DMS53 (cell line): ENCODE measurements around the gene TPSD1.

ENCODE experiments used
- DNase-seq: peaks from one replicate; lab custom pipeline; 2025; lab: John Stamatoyannopoulos, UW

Gene TPSD1

DNA sequence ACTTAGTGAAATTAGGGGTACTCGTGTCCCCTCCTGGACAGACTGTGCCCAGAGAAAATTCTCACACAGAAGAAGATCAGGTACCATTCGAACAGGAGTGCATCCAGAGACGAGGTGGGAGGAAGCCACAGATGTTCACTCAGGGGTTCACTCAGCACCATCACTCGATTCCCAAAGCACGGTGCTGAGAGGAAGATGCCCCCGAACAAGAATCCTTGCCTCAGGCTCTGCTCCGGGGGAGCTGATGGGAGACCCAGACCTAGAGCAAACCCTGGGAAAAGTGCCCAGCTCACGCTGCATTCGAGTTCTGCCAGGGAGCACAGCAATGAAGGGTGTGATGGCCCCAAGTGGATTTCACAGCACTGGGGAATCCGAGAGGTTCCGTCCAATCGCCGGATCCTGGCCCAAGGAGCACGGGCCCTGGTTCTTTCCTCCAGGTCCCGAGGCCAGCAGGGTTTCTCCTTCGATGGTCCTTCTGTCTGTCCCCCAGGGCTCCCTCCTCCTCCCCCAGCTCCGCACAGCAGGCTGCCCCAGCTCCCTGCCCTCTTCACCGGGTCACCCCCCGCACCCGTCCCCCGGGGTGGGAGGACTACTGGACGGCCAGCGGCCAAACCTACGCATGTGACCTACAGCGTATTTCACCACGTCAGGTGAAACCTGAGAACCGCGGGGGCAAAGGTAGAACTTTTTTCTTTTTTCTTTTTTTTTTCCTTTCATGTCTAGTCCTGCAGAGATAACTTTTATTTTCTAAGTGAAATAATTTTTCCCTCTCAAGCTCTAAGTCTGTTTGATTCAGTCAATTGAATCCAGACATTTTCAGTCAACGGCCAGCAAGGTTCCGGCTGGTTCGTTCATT, 43.4 kb downstream of the TPSD1 start:
- DNase-seq = no peak

DNA sequence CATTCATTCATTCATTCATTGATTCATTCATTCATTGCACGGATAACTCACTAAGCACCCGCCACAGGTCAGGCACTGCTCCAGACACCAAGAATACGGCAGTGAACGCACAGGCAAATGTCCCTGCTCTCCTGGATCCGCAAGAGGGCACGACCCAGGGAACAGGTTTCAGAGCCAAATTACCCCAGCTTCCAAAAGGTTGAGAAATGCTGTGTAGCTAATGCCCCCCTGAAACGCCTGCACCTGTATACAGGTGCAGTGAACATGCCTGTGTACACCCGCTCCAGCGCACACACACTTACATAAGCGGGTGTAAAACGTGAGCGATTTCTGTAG, 44.0 kb downstream of the TPSD1 start:
- no peak for DNase-seq

DNA sequence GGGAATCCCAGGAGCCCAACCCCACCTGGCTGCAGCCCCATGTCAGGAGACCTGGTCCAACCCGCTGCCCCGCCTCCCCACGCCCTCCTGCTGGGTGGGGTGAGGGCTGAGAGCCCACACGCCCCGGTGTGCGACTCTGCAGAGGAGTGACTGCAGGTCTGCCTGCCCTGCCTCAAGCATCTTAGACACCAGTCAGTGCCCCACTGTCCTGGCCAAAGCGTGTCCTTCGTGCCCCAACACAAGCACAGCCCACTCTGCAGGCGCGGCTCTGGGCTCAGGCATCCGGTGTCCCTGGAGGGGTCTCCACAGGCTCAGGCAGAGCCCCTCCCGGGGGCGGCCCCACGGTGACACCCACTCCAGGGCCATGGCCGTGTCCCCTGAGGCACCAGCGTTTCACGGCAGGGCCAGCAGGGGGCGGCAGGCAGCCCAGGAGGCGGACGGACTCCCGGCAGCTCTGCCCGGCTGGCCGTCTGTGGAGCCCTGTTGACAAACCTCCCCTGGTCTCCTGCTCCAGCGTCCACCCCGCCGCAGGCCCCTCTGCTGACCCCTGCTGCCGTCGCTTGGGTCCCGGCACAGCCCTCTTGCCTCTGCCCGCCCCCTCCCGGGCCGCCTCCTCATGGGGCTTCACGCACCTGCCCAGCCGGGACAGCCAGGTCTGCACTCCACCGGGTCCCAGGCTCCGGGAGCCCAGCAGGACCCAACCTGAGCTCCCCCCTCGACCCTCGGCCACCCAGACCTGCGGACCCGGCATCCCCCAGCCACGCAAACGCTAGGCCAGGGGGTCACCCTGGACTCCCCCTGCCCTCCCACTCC, 45.0 kb downstream of the TPSD1 start:
- peak; percentile 80 for DNase-seq

DNA sequence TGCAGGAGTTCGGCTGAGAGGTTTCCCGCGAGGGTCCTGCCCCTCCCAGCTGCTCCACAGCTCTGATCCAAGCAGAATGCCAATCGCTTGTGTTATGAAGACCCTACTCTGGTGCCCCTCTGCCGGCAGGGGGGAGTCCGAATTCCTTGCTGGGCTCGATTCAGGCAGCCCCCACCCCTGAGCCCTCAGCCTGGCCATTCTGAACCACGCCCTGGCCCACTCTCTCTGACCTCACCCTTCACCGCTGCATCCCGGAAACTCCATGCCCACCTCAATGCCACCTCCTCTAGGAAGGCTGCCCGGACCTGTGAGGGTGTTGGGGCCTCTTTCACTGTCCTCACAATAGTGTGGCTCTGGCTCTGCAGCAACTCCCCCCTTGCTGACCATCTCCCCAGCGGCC, 45.7 kb downstream of the TPSD1 start:
- DNase-seq = no peak

DNA sequence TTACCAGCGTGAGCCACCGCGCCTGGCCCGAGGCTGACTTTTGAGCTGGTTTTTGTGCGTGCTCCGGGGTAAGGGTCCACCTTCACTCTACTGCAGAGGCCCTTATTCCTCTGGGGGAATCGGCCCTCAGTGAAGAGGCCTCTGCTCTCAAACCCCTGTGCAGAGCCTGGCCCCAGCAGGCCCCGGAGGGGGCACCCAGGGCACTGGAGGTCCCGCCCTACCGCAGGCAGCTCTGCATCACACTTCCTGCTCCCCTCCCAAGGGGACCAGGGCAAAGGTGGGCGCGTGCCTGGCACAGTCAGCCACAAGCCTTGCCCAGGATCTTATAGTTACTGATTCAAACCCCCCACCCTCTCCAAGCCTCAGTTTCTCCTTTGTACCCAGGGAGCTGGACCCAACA, 50.0 kb downstream of the TPSD1 start:
- no peak for DNase-seq

DNA sequence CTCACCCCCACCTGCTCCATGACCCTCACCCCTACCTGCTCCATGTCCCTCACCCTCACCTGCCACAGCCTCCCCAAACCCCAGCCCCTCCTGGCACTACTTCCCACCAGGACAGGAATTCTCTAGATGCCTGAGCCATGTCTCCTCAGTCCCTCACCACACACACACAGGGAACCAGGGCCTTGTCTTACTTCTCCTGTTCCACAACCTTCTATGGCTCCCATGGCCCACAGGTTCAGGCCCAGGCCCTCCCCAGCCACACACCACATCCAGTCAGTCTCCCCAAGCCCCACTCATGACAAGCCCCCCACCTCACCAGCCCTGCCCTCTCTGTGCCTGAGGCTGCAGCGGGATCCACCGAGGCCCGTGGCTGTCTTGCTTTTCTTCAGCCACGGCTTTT, 50.5 kb downstream of the TPSD1 start:
- DNase-seq = no peak

DNA sequence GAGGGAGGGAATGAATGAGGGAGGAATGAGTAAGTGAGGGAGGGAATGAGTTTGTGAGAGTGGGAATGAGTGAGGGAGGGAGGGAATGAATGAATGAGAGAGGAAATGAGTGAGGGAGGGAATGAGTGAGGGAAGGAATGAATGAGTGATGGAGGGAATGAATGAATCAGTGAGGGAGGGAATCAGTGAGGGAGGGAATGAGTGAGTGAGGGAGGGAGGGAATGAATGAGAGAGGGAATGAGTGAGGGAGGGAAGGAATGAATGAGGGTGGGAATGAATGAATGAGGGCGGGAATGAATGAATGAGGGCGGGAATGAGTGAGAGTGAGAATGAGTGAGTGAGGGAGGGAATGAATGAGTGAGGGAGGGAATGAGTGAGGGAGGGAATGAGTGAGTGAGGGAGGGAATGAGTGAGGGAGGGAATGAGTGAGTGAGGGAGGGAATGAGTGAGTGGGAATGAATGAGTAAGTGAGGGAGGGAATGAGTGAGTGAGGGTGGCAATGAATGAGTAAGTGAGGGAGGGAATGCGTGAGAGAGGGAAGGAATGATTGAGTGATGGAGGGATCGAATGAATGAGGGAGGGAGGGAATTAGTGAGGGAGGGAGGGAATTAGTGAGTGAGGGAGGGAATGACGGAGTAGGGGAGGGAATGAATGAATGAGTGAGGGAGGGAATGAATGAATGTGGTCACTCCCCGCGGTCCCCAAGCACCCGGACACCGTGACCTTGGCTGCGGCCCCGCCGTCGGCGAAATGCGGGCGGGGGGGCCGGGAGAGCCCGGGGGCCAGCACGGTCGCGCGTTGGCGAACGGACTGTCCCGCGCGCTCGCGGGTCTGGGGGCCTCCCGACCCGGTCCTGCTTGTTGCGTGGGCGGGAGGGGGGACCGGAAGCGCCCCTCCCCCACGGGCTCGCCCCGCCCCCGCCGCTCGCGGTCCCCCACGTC, 52.4 kb downstream of the TPSD1 start:
- DNase-seq = peak; percentile 93
